ENCODE data around the gene NOG. TPM values are rescaled to one million over a fixed set of nuclear protein-coding genes. Genes with fewer than 3 reads are reported as not detected.

The NOG gene
- total and polyA plus RNA-seq, 2 donors (not counting 3 experiments of a cell fraction or from before 2014, with no cell fraction given), result 0.63 to 2.3 TPM

DNA sequence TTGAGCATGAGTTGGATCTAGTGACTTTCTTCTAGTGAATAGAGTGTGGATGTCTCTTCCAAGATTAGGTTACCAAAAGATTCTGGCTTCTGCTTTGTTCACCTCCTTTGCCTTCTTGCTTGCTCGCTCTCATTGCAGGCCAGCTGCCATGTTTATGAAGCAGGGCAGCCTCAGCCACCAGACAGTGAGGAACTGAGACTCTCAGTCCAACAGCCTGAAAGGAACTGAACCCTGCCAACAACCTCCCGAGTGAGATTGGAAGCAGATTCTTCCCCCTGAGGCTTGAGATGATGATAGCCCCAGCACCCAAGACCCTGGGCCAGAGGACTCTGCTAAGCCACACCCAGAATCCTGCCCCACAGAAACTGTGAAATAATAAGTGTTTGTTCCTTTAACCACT is 48.4 kb downstream of the NOG start:
- ChIA-PET POLR2A (no interaction called here), CTCF (interaction anchor here (2.0 kb wide), 1 partner anchor 74 kb away, joined by 6 read pairs; no protein-coding TSS in a partner anchor)
- no peaks in the 10 kb centered on the region for H3K27me3 ChIP-seq (ENCODE audit: control insufficient read depth in 2 of 2, insufficient read depth in 2 of 2, low read length in 2 of 2)
- no TSS peak for BruUV-seq (replicated peaks)
- H3K9me3 ChIP-seq (replicated peaks; ENCODE audit: control insufficient read depth, insufficient read depth, low read length), result no peaks in the 10 kb centered on the region
- FAIRE-seq (no peak), DNase-seq (ENCODE audit: low read depth, low spot score) (no peak)
- H3K4me3 ChIP-seq (replicated peaks in 1 of 3; ENCODE audit: insufficient read depth in 1 of 3, low read depth in 1 of 3, low read length in 3 of 3), result no peak overlapping the region
- H3K9me1 ChIP-seq (replicated peaks; ENCODE audit: control insufficient read depth, extremely low read depth, insufficient read depth, low read length), result no peaks in the 10 kb centered on the region
- no peaks in the 10 kb centered on the region for H3K4me1 ChIP-seq (ENCODE audit: control insufficient read depth, extremely low read depth, insufficient read depth, low read length)
- H3K79me2 ChIP-seq (ENCODE audit: control insufficient read depth, insufficient read depth, low read length), result no peaks in the 10 kb centered on the region
- no peaks in the 10 kb centered on the region for H3K36me3 ChIP-seq (ENCODE audit: control insufficient read depth in 2 of 2, extremely low read depth in 1 of 2, insufficient read depth in 2 of 2, low read length in 2 of 2)
- dilution Hi-C loops (cut with MboI; ENCODE audit: extremely low pct_ligation_motif_present, low sequenced_read_pairs) (no loop called here), intact Hi-C loops (cut with micrococcal nuclease) (no loop called here)
- no peak overlapping the region for H3K9ac ChIP-seq (replicated peaks; ENCODE audit: extremely low read depth, insufficient read depth, low read length)
- H3K27ac ChIP-seq (ENCODE audit: insufficient read depth, low read depth, low read length), result no peak overlapping the region
- no peak for TF ChIP-seq POLR2A (IDR thresholded peaks at IDR 0.05; ENCODE audit: low read depth, low read length)
- TF ChIP-seq FOS (IDR thresholded peaks at IDR 0.05; ENCODE audit: borderline replicate concordance, insufficient read depth, low read length), result no peak
- TF ChIP-seq JUN (IDR thresholded peaks at IDR 0.05; ENCODE audit: borderline replicate concordance, insufficient read depth, insufficient read length, low read depth), result no peak
- TF ChIP-seq GATA2 (IDR thresholded peaks at IDR 0.05; ENCODE audit: insufficient read depth, insufficient read length, low read depth, low read length), result no peak
- TF ChIP-seq, protein P1, sequence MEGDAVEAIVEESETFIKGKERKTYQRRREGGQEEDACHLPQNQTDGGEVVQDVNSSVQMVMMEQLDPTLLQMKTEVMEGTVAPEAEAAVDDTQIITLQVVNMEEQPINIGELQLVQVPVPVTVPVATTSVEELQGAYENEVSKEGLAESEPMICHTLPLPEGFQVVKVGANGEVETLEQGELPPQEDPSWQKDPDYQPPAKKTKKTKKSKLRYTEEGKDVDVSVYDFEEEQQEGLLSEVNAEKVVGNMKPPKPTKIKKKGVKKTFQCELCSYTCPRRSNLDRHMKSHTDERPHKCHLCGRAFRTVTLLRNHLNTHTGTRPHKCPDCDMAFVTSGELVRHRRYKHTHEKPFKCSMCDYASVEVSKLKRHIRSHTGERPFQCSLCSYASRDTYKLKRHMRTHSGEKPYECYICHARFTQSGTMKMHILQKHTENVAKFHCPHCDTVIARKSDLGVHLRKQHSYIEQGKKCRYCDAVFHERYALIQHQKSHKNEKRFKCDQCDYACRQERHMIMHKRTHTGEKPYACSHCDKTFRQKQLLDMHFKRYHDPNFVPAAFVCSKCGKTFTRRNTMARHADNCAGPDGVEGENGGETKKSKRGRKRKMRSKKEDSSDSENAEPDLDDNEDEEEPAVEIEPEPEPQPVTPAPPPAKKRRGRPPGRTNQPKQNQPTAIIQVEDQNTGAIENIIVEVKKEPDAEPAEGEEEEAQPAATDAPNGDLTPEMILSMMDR (IDR thresholded peaks at IDR 0.05; ENCODE audit: extremely low read depth in 1 of 2, insufficient read depth in 1 of 2, low read depth in 1 of 2, low read length in 2 of 2), result no peak
- no peak for TF ChIP-seq POLR2AphosphoS5 (IDR thresholded peaks at IDR 0.05; ENCODE audit: insufficient read depth, low read depth, low read length)
- TF ChIP-seq, protein P2, sequence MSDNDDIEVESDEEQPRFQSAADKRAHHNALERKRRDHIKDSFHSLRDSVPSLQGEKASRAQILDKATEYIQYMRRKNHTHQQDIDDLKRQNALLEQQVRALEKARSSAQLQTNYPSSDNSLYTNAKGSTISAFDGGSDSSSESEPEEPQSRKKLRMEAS (IDR thresholded peaks at IDR 0.05; ENCODE audit: insufficient read depth, insufficient read length), result no peak
- TF ChIP-seq MYC (IDR thresholded peaks at IDR 0.05; ENCODE audit: low read depth, low read length), result no peak
- TF ChIP-seq EZH2 (IDR thresholded peaks at IDR 0.05; ENCODE audit: borderline replicate concordance, low read depth, low read length, severe bottlenecking), result no peak
- H4K20me1 ChIP-seq (replicated peaks; ENCODE audit: control insufficient read depth, extremely low read depth, insufficient read depth, low read length), result no peaks in the 10 kb centered on the region
- H3K4me2 ChIP-seq (ENCODE audit: insufficient read depth, low read length), result no peak overlapping the region
- H2AFZ ChIP-seq (ENCODE audit: low read depth, low read length), result no peak overlapping the region

Data from endothelial cell of umbilical vein (primary cell).